Choroid plexus epithelial cell (primary cell): Measurements from ENCODE around the gene BEST3.

ENCODE experiments used
- DNase-seq: peaks from one replicate; pipeline ENCODE4 v3.0.0-alpha.2; 2010; ENCODE audit warnings: low read depth
- H3K4me3 ChIP-seq: 2 replicates; pipeline ENCODE4 v1.5.1; 2011; ENCODE audit warnings: low read depth, mild to moderate bottlenecking, control low read depth, low read length, moderate library complexity
- CTCF ChIP-seq: conservative IDR thresholded peaks from 2 replicates; pipeline ENCODE4 v1.5.1; 2011; ENCODE audit warnings: low read depth, mild to moderate bottlenecking, control low read depth, inconsistent platforms, low read length, moderate library complexity

The BEST3 gene

GRCh38 chr12:69688021-69688420, 11.1 kb downstream of the BEST3 start:
- DNase-seq: peak; percentile 58
- no peak overlapping the region for H3K4me3 ChIP-seq
- TF ChIP-seq CTCF: no peak

- H3K4me3 ChIP-seq: no peak overlapping the region
- TF ChIP-seq CTCF: no peak
- DNase-seq: peak; percentile 68
Observed at GRCh38 chr12:69687390-69687789, 11.7 kb downstream of the BEST3 start.

- no peak overlapping the region for H3K4me3 ChIP-seq
- no peak for TF ChIP-seq CTCF
- no peak for DNase-seq
Observed at GRCh38 chr12:69686731-69687130, 12.4 kb downstream of the BEST3 start.

GRCh38 chr12:69685810-69686209, 13.3 kb downstream of the BEST3 start:
- peak; percentile 67 for DNase-seq
- H3K4me3 ChIP-seq: no peak overlapping the region
- no peak for TF ChIP-seq CTCF

- no peak for TF ChIP-seq CTCF
- DNase-seq: no peak
- no peak overlapping the region for H3K4me3 ChIP-seq
Observed at GRCh38 chr12:69684466-69684865, 14.6 kb downstream of the BEST3 start.

GRCh38 chr12:69682110-69682755, 16.9 kb downstream of the BEST3 start:
- H3K4me3 ChIP-seq: no peak overlapping the region
- no peak for DNase-seq
- TF ChIP-seq CTCF: no peak

GRCh38 chr12:69679119-69679518, 20.0 kb downstream of the BEST3 start:
- H3K4me3 ChIP-seq: no peak overlapping the region
- DNase-seq: no peak
- no peak for TF ChIP-seq CTCF
